AG04450 (cell line): ENCODE results near the gene SLIT3. TPM values are rescaled to one million over a fixed set of nuclear protein-coding genes. Genes with fewer than 3 reads are reported as not detected.

Experiments
- CTCF ChIA-PET: fragments of 300-600, 350-600 bp; formaldehyde crosslinking; extraction: SDS; loops from one replicate; lab custom pipeline; 2022; ENCODE audit warnings: antibody characterized with exemption, inconsistent platforms; lab: Charles Lee
- POLR2A ChIA-PET: fragments of 350-600 bp; formaldehyde crosslinking; extraction: SDS; loops from one replicate; lab custom pipeline; 2021; ENCODE audit warnings: antibody characterized with exemption, inconsistent platforms; lab: Yijun Ruan, JAX
- DNase-seq: peaks from one replicate; pipeline ENCODE4 v3.0.0-alpha.2; 2011; ENCODE audit warnings: low read depth, low spot score
- H3K27ac ChIP-seq: one replicate; pipeline ENCODE4 v1.5.1; 2012; ENCODE audit warnings: low read depth, low read length, control low read depth
- H3K27me3 ChIP-seq: one replicate; pipeline ENCODE4 v1.6.0; 2012; ENCODE audit warnings: low read length; ENCODE audit not compliant: control insufficient read depth, insufficient read depth
- H3K4me3 ChIP-seq: 2 replicates; pipeline ENCODE4 v1.5.1; 2011; ENCODE audit warnings: mild to moderate bottlenecking, low read depth, low read length, control low read depth
- H3K9me3 ChIP-seq: 2 replicates; pipeline ENCODE4 v1.5.1; 2012; ENCODE audit warnings: low read length; ENCODE audit not compliant: control insufficient read depth, insufficient read depth
- polyA plus RNA-seq: library from polyadenylated mRNA; depleted of rRNA; stranded (reverse); fragments of >200 nt; gene quantifications from 2 replicates; pipeline ENCODE4 v1.2.3, GENCODE V29; 2011
- TF ChIP-seq, protein P1 (sequence below): IDR thresholded peaks from 2 replicates; pipeline ENCODE4 v1.5.1; 2011; ENCODE audit warnings: low read depth, low read length, control low read depth, inconsistent platforms

The SLIT3 gene
- polyA plus RNA-seq, 1 experiment = 0.26 TPM

- ChIA-PET CTCF (no interaction called here), POLR2A (no interaction called here)
- Histone ChIP-seq H3K27me3 (no peaks in the 10 kb centered on the region), H3K4me3 (no peak overlapping the region), H3K27ac (no peak overlapping the region), H3K9me3 (no peaks in the 10 kb centered on the region)
- TF ChIP-seq, protein P1, sequence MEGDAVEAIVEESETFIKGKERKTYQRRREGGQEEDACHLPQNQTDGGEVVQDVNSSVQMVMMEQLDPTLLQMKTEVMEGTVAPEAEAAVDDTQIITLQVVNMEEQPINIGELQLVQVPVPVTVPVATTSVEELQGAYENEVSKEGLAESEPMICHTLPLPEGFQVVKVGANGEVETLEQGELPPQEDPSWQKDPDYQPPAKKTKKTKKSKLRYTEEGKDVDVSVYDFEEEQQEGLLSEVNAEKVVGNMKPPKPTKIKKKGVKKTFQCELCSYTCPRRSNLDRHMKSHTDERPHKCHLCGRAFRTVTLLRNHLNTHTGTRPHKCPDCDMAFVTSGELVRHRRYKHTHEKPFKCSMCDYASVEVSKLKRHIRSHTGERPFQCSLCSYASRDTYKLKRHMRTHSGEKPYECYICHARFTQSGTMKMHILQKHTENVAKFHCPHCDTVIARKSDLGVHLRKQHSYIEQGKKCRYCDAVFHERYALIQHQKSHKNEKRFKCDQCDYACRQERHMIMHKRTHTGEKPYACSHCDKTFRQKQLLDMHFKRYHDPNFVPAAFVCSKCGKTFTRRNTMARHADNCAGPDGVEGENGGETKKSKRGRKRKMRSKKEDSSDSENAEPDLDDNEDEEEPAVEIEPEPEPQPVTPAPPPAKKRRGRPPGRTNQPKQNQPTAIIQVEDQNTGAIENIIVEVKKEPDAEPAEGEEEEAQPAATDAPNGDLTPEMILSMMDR = no peak
- DNase-seq = no peak
Measured at GRCh38 chr5:169070413-169070812, 230.5 kb downstream of the SLIT3 start.

- no peak overlapping the region for H3K4me3 ChIP-seq
- H3K27ac ChIP-seq = no peak overlapping the region
- CTCF ChIA-PET = no interaction called here
- no peaks in the 10 kb centered on the region for H3K9me3 ChIP-seq
- TF ChIP-seq, protein P1 = no peak
- POLR2A ChIA-PET = no interaction called here
- DNase-seq = no peak
- H3K27me3 ChIP-seq = no peaks in the 10 kb centered on the region
Measured at GRCh38 chr5:169067751-169068173, 233.2 kb downstream of the SLIT3 start.

DNA sequence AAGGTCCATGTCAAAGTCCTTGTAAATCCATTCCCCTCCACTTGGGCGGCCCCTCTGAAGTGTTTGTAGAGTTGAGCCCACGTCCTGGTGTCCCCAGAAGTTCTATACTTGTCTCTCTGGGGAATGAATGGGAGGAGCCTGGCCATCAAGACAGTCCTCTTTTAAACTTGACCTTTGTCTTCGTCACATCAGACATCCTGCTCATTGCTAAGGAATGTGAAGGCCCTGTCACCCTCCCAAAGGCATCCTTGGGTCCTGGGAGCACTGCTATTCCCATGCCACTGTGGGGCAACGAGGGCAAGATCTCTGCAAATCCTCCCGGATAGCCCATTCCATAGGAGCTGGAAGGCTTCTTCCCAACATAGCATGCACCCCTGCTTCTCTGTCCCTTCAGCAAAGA lies 235.5 kb downstream of the SLIT3 start:
- POLR2A ChIA-PET = no interaction called here

DNA sequence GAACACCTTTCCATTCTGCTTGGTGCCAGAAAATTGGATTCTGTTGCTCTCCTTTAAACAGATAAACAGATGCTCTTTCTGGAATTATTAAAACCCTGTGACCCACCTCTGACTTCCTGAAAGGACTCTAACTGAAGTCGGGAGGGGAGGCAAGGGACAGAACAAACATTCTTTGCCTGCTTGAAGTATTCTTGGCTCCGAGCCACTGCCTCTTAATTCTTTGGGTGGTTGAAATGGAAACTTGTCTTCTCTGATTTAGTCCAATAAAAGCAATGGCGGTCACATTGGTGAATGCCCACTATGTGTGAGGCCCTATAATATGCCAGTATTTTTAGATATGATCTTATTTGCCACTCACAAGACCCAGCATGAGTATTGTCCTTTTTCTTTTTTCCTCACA lies 236.8 kb downstream of the SLIT3 start:
- Histone ChIP-seq H3K4me3 (no peak overlapping the region), H3K27me3 (no peaks in the 10 kb centered on the region), H3K9me3 (no peaks in the 10 kb centered on the region), H3K27ac (no peak overlapping the region)
- CTCF ChIA-PET = no interaction called here
- POLR2A ChIA-PET = no interaction called here
- TF ChIP-seq, protein P1 = no peak
- DNase-seq = no peak

More for the DNA sequence above, 235.5 kb downstream of the SLIT3 start:
- no peak for DNase-seq
- TF ChIP-seq, protein P1 = no peak
- H3K27me3 ChIP-seq = no peaks in the 10 kb centered on the region
- CTCF ChIA-PET = no interaction called here
- H3K27ac ChIP-seq = no peak overlapping the region
- H3K4me3 ChIP-seq = no peak overlapping the region
- H3K9me3 ChIP-seq = no peaks in the 10 kb centered on the region

GRCh38 chr5:169063316-169063953 lies 237.5 kb downstream of the SLIT3 start:
- Histone ChIP-seq H3K27ac (no peak overlapping the region), H3K4me3 (no peak overlapping the region), H3K27me3 (no peaks in the 10 kb centered on the region), H3K9me3 (no peaks in the 10 kb centered on the region)
- ChIA-PET CTCF (no interaction called here), POLR2A (no interaction called here)
- DNase-seq = no peak
- TF ChIP-seq, protein P1 = no peak
